ENCODE measurements around the gene SPECC1. TPM values are rescaled to one million over a fixed set of nuclear protein-coding genes. Genes with fewer than 3 reads are reported as not detected.
"Not testable (repeated sequence)": the region's sequence is repeated elsewhere in the genome, so short reads cannot be mapped to it uniquely, and the experiment has no call there.

The SPECC1 gene
- total RNA-seq, 1 donor from 2014 or later: 0.51 TPM

GRCh38 chr17:20206068-20206467 lies 196.9 kb downstream of the SPECC1 start:
- DNase-seq (ENCODE audit: low read depth in 2 of 2): peak in 1 of 2 donors; percentile 56

DNA sequence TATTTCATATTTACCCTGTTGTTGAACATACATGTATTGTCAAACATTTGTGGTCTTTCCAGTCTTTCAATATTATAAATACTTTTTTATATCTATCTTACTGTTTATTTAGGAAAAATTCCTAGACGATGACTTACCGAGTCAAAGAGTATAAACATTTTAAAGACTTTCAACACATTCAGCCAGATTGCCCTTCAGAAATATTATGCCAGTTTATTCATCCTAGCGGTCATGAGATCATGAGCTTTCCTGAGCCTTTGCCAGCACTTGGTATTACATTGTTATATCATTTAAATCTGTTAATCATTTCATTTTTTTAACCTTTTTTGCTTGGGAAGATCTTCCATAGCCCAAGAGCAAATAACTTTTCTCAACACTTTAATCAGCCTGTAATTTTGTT lies 197.4 kb downstream of the SPECC1 start:
- peak in 1 of 2 donors; percentile 69 for DNase-seq (ENCODE audit: low read depth in 2 of 2)

DNA sequence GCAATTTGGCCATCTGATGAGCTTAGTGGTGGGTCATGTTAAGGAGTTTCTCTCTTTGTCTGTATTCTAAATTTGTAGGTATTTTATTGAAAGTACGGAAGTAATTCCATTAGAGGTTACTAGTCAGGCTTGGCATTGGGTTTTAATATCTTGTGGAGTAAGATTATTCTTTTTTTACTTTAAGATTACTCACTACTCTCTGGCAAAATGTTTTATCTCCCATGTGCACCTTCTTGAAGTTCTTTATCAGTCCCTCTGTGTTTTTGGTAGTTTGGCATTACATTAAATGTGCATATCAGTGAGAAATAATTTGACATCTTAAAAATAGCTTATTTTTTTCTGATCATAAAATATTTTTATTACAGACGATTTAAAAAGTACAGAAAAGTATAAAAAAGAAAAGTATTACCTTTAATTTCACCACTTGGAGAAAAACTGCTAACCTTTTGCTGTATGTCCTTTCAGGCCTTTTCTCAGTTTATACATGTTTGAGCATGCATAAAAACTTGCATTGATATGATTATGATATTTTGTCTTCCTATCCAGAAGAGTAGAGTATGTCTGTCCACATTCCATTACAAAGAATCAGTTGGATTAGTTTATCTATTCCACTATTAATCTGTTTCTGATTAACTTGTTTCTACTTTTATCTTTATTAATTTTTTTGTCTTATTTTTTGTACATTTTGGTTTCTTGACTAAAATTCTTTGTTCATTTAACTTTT lies 198.3 kb downstream of the SPECC1 start:
- DNase-seq (ENCODE audit: low read depth in 2 of 2): no peak

- DNase-seq (ENCODE audit: low read depth in 2 of 2): no peak
Measured at GRCh38 chr17:20208717-20209116, 199.6 kb downstream of the SPECC1 start.

DNA sequence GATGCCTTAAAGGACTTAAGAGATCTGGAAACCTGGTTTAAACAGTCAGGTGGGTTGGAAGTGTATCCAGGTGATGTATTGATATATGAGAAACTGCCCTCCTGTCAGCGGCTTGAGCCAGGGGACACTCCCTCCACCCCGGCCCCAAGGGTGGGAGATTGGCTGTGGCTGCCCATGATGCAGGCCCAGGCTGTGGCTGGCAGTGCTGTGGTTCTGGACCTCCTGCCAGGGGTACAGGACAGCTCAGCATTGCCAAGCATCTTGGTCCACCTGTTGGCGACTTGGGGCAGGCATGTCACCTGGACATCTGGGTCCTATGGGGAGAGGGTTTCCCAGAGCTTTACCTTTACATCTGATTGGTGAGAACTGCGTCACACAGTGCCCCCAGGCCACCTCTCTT lies 201.0 kb downstream of the SPECC1 start:
- no peak for DNase-seq (ENCODE audit: low read depth in 2 of 2)

GRCh38 chr17:20210614-20211013 lies 201.5 kb downstream of the SPECC1 start:
- DNase-seq (ENCODE audit: low read depth in 2 of 2): no peak

- no peak for DNase-seq (ENCODE audit: low read depth in 2 of 2)
Measured at GRCh38 chr17:20211246-20211645, 202.1 kb downstream of the SPECC1 start.

DNA sequence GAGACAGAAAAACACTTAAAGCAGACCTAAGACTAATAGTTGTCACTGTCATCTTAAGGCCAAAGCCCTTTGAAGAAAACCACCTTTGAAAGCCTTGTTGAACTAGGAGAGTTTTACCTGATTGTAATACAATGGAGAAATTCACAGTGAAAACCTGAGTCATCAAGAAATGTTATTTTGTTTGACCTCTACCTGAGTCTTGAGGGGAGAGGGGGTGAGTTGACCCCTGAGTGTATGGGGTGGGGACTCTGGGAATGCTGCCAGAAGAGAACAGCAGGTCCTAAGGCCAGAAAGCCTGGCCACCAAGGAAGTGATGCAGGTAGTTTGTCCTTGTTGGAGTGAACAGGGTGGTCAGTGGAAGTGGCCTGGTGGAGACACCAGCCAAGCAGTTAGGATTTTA lies 204.3 kb downstream of the SPECC1 start:
- DNase-seq (ENCODE audit: low read depth in 2 of 2): no peak

GRCh38 chr17:20214794-20215193 lies 205.6 kb downstream of the SPECC1 start:
- DNase-seq (ENCODE audit: low read depth in 2 of 2): no peak

DNA sequence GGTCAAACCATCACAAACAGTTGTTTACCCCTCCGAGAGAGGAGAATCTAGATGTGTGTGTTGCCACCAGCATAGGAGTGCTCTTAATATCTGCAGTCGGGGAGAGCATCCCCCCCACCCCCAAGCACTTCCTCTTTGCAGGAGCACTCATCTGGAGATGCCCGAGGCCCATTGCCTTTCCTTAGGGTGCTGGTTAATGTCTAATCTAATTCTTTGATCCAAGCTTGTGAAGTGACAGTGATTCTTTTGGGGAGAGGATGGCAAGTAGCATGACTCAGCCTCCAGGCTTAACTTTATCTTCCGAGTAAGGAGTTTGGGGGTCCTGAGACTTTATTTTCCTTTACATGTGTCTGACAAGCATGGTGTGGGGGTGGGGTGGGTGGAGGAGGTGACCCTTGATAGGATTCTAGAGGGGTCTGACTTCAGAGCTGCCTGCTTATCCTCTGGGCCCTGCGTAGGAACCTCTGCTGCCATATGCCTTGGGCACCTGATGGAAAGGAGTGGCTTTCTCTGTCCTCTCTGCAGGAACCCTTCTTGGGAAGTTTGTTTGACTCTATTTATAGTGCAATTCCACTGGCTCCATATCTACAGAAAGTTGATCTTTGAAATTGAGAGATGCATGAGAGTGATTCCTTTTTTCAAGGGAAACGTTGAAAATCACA lies 207.1 kb downstream of the SPECC1 start:
- DNase-seq (ENCODE audit: low read depth in 2 of 2): no peak

GRCh38 chr17:20216853-20217252 lies 207.7 kb downstream of the SPECC1 start:
- DNase-seq (ENCODE audit: low read depth in 2 of 2): no peak

GRCh38 chr17:20217677-20218076 lies 208.5 kb downstream of the SPECC1 start:
- DNase-seq (ENCODE audit: low read depth in 2 of 2): no peak

DNA sequence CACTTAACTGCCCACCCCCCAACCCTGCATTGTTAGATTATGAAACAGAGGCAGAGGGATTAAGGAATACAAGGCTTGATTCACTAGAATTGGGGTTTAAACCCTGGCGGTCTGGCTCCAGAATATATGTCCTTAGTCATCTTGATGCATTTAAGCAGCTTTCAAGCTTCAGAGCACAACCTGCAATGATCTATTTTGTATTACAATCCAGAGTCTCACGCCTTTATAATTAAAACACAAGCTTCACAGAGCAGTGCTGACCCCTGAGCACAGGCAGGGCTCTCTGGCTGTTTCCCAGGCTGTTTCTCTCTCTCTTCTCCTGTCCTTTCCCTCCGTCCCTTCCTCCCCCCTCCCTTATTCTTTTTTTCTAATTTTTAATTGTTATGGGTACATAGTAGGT lies 209.1 kb downstream of the SPECC1 start:
- no peak for DNase-seq (ENCODE audit: low read depth in 2 of 2)

DNA sequence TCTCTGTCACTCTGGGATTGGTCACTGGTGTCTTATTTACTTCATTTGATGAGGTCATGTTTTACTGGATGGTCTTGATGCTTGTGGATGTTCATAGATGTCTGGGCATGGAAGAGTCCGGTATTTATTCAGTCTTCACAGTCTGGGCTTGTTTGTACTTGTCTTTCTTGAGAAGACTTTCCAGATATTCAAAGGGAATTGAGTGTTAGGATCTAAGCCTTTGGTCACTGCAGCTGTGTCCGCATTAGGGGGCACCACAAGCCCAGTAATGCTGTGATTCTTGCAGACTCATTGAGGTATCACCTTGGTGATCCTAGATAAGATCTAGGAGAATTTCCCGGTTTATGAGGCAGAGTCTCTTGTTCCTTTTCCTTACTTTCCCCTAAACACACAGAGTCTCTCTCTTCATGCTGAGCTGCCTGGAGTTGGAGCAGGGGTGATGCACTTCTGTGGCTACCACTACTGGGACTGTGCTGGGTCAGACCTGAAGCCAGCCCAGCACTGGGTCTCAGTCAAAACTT lies 214.7 kb downstream of the SPECC1 start:
- peak in 1 of 2 donors; percentile 8 for DNase-seq (ENCODE audit: low read depth in 2 of 2)

DNA sequence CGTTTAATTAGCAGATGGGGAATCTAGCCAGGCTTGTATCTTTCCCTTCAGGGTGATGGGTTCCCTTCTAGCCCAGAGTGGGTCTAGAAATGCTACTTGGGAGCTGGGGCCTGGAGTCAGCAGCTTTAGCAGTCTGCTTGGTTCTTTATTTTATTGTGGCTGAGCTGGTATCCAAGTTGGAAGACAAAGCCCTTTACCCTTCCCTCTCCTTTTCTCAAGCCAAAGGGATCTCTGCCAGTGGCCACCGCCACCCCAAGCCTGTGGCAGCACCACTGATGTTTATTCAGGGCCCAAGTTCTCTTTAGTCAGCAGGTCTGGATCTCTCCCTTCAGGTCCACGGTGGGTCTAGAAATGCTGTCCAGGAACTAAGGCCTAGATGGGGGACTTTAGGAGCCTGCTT lies 215.2 kb downstream of the SPECC1 start:
- DNase-seq (ENCODE audit: low read depth in 2 of 2): no peak

DNA sequence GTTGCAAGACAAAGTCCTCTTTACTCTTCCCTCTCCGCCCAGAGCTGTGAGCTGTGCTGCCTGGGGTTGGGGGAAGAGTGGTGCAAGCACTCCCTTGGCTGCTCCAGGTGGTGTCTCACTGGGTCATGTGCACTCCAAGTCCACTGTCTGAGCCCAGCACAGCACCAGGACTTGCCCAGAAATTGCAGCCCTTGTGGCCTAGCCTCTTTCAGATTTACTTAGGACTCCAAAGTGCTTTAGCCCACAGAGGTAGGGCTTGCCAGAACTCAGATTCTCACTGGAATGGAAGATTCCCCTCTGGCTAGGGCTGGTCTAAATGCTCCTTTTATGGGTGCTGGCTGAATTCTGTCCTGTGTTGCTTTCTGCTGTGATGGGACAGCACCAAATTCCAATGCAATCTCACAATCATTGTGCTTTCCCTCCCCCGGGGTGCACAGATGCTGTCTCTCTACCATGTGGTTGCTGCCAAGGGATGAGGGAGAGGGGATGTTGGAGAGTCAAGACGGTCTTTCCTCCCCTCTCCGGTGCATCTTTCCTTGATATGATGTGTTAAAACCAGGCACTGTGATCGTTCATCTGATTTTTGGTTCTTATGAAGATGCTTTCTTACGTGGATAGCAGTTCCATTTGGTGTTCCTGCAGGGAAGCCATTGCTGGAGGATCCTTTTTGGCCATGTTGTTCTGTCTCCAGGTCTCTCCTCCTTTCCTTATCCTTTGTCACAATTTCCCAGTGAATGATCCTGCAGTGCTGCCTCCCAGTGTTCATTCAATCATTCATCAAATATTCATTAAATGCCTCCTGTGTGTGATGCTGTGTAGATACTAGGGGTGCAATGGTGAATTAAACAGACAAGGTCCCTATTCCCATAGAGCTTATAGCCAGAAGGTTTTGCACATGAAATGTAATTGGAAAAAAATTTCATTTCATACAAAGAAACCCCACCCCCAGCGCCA lies 216.3 kb downstream of the SPECC1 start:
- DNase-seq (ENCODE audit: low read depth in 2 of 2): no peak

GRCh38 chr17:20226814-20227482 lies 217.8 kb downstream of the SPECC1 start:
- peak; percentile 45 to 74 for DNase-seq (ENCODE audit: low read depth in 2 of 2)

DNA sequence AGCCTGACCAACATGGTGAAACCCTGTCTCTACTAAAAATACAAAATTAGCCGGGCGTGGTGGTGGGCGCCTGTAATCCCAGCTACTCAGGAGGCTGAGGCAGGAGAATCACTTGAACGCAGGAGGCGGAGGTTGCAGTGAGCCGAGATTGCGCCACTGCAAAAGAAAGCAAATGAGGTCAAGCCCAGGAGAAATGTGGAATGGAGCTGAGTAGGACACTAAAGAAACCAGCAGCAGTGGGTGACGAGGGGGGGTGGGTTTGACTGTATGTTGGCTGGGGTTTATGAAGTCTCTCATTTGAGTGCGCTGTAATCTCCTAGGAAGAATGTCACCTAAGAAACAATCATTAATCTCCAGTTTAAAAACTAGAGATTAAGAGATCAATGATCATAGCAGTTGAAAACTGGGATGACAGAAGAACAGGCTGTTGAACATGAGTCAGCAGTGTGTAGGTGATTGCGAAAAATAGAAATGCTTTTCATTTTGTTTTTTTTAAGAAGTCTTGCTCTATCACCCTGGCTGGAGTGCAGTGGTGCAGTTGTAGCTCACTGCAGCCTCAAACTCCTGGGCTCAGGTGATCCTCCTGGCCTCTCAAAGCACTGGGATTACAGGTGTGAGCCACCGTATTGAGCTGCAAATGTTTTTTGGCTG lies 218.7 kb downstream of the SPECC1 start:
- not testable (repeated sequence) for DNase-seq (ENCODE audit: low read depth in 2 of 2)

- DNase-seq (ENCODE audit: low read depth in 2 of 2): no peak
Measured at GRCh38 chr17:20228410-20228809, 219.3 kb downstream of the SPECC1 start.

DNA sequence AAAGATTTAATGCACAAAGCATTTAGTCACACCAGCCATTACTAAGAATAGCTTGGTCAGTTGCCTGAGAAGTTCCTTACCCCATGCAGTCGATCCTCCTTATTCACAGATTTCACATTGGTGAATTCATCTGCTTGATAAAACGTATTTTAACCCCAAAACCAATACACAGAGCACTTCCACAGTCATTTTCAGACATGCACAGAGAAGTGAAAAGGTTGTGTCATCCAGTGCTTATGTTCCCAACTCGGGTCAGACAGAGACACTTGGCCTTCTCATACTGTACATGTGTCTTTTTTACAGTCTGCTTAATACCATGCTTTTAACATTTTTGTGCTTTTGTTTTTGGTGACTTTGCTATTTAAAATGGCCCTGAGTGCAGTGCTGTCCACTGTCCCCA lies 219.7 kb downstream of the SPECC1 start:
- no peak for DNase-seq (ENCODE audit: low read depth in 2 of 2)

DNA sequence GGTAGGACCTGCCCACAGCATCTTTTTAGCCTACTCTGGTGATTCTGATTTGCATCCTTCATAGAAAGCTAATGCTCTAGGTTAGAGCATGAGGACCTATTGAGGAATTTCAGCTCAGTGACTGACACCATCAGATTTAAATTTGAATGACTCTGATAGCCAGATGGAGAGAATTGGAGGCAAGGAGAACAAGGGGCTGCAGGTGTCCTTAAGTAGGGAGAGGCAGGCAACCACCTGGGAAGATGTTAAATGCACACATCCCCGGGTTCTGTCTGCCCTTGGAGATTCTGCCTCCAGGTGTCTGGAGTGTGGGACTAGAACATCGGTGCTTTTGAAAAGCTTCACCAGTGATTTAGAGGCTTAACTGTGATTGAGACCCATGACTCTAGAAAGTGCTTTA lies 221.8 kb downstream of the SPECC1 start:
- DNase-seq (ENCODE audit: low read depth in 2 of 2): no peak
